Stimulated activated CD8-positive, alpha-beta memory T cell treated with anti-CD3 and anti-CD28 coated beads, Interleukin-7, amount 100 ng/mL, for 24 hours (primary cell): ENCODE data around the gene ALG9.
"Not testable (repeated sequence)": the region's sequence is repeated elsewhere in the genome, so short reads cannot be mapped to it uniquely, and the experiment has no call there.

Experiments
- DNase-seq: peaks from one replicate; pipeline ENCODE4 v3.0.0-alpha.2; 2020; ENCODE audit warnings: low read depth

Gene ALG9

DNA sequence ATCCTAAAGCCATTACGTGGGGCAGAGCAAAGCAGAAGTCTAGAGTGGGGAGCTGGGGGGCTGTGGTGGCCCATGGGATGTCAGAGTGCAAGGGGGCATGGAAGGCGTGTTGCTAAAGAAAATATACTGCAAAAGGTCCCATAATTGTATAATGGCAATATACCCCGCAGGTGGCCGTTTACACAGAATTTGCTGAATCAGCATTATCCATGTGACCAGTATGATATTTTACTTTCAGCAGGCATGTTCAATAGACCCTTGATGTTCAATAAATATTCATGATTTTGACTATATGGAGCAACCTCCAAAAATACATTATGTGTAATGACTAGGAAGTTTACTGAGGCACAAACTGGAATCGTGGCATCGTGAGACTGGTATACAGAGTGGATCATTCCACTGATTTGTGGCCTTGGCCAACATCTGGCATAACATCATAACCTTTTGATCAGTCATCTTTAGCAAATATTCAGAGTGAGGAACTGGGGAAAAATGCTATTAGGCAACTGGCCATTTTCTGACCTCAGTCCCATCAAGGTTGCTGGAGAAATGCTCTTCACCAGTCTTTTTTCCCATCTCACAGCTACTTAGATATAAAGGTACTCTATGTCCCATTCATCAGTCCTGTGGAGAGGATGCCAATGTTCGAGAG is 75.9 kb downstream of the ALG9 start:
- DNase-seq: no peak

DNA sequence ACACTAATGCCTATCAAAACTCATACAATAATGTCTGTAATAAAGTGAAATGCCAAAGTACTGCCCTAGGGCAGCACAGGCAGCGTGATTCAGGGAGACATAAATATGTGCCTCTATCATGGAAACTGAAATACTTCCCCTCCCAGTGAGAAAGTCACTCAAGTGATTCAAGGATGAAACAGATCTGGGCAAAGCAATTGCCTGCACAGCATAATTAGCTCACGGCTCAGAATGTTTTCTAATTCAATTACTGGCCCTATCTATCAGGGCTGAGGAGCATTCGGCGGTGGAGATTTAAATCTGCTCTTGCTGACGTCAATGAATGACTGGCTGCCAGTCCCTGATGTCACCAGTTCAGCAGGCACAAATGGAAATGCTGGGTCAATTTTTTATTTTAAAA is 77.5 kb downstream of the ALG9 start:
- DNase-seq: no peak

DNA sequence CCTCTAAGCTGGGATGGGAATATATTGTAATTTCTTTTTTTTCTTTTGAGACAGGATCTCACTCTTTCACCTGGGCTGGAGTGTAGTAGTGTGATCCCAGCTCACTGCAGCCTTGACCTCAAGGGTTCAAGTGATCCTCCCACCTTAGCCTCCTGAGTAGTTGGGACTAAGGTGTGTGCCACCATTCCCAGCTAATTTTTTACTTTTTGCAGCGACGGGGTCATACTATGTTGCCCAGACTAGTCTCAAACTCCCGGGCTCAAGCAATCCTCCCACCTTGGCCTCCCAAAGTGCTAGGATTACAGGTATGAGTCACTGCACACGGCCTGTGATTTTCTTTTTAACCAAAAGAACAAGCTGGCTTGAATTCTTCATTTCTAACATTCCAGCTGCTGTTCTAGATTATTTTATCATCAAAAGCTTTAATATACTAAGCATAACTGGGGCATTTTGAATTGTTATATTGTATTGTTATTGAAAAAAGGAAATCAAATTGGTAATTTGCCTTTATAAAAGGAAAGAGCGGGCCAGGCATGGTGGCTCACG is 78.4 kb downstream of the ALG9 start:
- DNase-seq: no peak

DNA sequence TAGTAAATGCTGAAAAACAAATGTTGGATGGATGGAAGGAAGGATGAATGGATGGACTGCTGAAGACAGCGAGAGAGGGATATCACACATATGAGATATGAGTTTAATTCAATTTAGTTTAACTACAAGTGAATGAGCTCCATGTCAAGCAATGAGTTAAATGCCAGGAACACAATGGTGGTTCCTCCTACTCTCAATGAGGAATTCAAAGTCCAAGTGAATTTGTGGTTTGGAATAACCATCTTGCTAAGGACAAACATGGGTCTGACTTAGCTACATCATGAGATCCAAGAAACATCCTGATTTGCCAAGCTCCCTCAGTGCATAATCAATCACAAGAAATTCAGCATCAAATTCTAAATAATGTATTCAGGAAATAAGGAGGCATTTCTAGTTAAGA is 79.1 kb downstream of the ALG9 start:
- no peak for DNase-seq

DNA sequence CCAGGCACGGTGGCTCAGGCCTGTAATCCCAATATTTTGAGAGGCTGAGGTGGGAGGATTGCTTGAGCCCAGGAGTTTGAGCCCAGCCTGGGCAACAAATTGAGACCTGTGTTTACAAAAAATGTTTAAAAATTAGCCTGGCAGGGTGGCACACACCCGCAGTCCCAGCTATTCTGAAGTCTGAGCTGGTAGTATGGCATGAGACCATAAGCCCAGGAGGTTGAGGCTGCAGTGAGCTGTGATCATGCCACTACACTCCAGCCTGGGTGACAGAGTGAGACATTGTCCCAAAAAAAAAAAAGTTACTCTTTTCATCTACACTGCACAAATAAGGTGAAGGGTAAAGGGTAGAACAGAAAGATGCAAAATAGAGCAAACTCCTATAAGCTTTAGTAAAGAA is 82.9 kb downstream of the ALG9 start:
- DNase-seq: no peak

GRCh38 chr11:111788051-111788450 is 83.3 kb downstream of the ALG9 start:
- no peak for DNase-seq

- DNase-seq: no peak
Observed at GRCh38 chr11:111785886-111786412, 85.4 kb downstream of the ALG9 start.

- DNase-seq: no peak
Observed at GRCh38 chr11:111785076-111785475, 86.3 kb downstream of the ALG9 start.

DNA sequence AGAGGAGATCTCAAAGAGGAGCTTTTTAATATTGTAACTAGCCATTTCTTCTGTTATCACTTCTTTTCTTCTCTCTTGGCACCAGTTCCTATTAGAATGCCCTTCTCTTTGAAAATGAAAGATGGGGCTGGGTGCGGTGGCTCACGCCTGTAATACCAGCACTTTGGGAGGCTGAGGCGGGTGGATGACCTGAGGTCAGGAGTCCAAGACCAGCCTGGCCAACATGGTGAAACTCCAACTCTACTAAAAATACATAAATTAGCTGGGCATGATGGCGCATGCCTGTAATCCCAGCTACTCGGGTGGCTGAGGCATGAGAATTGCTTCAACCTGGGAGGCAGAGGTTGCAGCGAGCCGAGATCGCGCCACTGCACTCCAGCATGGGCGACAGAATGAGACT is 87.1 kb downstream of the ALG9 start:
- not testable (repeated sequence) for DNase-seq

GRCh38 chr11:111782109-111782741 is 89.2 kb downstream of the ALG9 start:
- no peak for DNase-seq

GRCh38 chr11:111779118-111779517 is 92.3 kb downstream of the ALG9 start:
- DNase-seq: no peak

- DNase-seq: no peak
Observed at GRCh38 chr11:111778047-111778558, 93.3 kb downstream of the ALG9 start.

- DNase-seq: no peak
Observed at GRCh38 chr11:111777094-111778046, 94.0 kb downstream of the ALG9 start.

DNA sequence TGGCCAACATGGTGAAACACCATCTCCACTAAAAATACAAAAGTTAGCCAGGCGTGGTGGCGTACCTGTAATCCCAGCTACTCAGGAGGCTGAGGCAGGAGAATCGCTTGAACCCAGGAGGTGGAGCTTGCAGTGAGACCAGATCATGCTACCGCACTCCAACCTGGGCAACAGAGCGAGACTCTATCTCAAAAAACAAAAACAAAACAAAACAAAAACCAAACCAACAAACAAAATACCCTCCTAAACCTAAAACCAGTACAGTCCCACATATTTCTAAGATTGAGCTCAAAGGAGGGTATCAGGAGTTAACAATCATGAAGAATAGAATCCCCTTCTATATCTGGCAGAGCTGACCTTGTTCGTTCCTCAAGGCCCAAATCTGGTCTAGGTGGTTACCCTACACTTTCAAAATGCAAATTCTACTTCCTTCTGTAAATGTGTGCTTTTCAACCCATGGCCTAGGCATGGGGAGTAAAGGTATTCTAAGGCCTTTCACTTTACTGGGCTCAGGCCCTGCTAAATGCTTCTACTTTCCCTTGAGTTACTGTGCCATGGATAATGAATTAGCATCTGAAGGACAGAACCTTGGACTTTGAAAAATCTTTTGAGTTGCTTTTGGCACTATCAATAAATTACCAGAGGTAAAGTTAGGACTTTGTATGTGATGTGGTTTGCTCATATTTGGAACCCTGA is 94.8 kb downstream of the ALG9 start:
- DNase-seq: no peak

DNA sequence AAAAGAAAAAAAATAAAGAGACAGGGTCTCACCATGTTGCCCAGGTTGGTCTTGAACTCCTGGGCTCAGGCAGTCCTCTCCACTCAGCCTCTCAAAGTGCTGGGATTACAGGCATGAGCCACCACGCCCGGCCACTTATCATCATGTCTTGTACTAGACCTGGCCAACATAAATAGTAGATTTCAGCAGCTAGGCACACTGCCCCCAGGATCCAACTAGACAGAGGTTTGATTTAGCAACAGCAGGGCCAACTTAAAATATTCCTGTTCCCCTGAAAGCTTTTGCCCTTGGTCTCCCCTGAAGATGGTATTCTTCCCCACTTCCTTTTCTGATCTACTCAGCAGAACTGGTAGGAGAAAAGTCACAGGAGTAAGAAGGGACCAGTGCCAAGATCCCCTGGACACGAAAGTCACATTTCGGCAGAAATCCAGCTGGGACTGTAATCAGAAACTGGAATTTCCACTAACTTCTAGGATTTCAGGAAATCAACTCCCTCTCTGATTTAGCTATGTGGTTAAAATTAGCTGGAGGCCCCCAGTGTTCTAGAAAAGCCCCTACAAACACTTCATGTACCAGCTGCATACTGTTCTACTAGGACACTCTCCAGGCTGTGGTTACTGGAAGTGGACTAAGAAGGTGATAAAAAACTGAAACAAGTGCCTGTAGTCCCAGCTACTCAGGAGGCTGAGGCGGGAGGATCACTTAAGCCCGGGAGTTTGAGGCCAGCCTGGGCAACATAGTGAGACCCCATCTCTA is 96.2 kb downstream of the ALG9 start:
- no peak for DNase-seq

DNA sequence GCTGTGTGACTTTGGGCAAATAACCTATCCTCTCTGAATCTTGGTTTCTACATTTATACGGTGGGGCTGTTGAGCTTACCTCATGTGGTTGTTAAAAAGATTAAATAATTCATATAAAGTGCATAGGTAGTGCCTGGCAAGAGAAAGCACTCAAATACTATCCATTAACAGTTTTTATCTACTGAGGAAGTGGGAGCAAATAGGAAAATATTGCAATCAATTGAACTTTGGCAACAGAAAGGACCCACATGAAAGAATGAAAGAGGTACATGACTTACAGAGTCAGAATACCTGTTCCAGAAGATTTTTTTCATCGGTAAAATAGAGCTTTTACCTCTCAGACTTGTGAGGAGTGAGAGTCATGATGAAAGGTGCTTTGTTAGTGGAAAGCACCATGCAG is 98.8 kb downstream of the ALG9 start:
- DNase-seq: no peak

- not testable (repeated sequence) for DNase-seq
Observed at GRCh38 chr11:111771205-111771604, 100.2 kb downstream of the ALG9 start.

DNA sequence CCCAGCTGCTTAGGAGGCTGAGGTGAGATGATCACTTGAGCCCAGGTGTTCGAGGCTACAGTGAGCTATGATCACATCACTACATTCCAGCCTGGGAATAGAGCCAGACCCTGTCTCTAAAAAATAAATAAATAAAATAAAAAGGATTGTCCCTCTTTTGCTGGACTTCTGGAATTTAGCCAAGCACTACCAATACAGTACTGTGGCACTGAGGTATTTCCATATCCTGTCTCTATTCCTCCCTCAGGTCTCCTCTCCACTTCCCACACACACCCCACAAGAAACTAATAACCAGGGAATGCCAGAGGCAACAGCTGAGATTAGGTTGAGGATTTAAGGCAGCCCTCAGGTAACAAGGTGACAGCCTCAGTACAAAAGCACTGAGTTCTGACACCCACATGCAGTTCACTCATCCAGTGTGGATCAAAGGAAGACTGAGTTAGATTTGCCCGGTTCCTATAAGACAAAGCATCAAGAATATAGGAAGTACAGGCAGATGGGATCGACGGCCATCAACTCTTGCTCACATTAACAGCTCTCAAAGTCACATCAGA is 100.7 kb downstream of the ALG9 start:
- no peak for DNase-seq

- DNase-seq: no peak
Observed at GRCh38 chr11:111766834-111767142, 104.6 kb downstream of the ALG9 start.

DNA sequence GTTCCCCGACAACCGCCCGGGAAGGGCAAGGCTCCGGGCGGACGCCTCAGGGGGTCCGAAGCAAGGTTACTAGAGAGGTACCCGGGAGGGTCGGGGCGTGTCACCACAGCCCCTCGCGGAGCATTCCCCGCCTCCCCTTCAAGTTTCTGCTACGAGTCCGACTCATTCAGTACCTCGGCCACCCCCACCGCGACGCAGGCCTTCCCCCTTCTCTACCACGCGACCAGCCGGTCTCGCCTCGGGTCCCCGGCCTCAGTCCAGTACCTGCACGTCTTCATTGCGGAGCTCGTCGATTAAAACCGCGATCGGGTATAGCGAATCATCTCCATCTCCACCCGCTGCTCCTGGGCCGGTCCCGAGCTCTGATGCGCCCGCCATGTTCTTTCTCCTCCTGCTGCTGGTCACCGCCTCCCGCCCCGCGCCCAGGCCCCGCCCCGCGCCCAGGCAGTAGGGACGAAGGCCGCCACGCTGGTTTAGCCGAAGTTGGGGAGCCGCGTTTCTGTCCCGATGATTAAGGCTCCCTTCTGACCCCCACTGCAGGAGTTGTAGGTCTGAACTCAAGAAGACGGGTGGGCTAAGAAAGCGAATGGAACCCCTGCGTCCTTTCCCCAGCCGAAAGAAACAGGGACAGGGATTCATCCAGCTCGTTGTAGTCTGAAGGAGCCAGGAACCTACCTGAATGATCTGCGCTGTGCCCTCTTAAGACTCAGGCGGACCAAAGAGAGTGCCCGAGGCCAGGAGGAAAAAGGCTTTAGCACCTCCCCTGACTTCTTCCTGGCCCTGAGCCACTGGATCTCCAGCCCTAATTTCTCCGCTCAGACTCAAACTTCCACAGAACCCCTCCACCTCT is 105.2 kb downstream of the ALG9 start, which contains the start of gene PPP2R1B:
PPP2R1B (minus strand) TSS at position 406 of the 850 bp plus-strand sequence; CDS start at position 378, 28 bp downstream.
- peak; percentile 26 for DNase-seq
